Liver (tissue), 3 donors: ENCODE results near the gene SEMA5A.

Experiments
- CTCF ChIP-seq: fragments of 150-350 bp; IDR thresholded peaks from 2 replicates; pipeline ENCODE4 v1.5.1; 2017; ENCODE audit warnings: improper control_type of control experiment, low read depth, low read length; ENCODE audit not compliant: missing input control
- NR2F2 ChIP-seq: IDR thresholded peaks from 2 replicates; pipeline ENCODE4 v1.6.1; 2016; ENCODE audit warnings: antibody characterized with exemption
- TAF1 ChIP-seq: conservative IDR thresholded peaks from 2 replicates; pipeline ENCODE4 v1.6.1; 2016; ENCODE audit warnings: antibody characterized with exemption, mild to moderate bottlenecking
- YY1 ChIP-seq: IDR thresholded peaks from 2 replicates; pipeline ENCODE4 v1.6.1; 2016; ENCODE audit warnings: antibody characterized with exemption, mild to moderate bottlenecking
- donor health status: healthy.
- donor health status: healthy.

- TF ChIP-seq CTCF = no peak
- TF ChIP-seq NR2F2 = no peak
- no peak for TF ChIP-seq TAF1
- TF ChIP-seq YY1 = no peak
Measured at GRCh38 chr5:9538504-9538903, 7.4 kb downstream of the SEMA5A start.
